ENCODE data around the gene SFN. TPM values are rescaled to one million over a fixed set of nuclear protein-coding genes. Genes with fewer than 3 reads are reported as not detected.

SFN gene
- total RNA-seq, 4 donors from 2014 or later: 0.36 to 1.5 TPM; not detected in 2

- Histone ChIP-seq H3K4me3 (no peak overlapping the region), H3K36me3 (peaks cover 5 to 73% of the 10 kb centered on the region in 2 donors), H3K27me3 (no peaks in the 10 kb centered on the region), H3K4me1 (peaks cover 10 to 19% of the 10 kb centered on the region in 2 donors), H3K27ac (no peak overlapping the region), H3K9me3 (no peaks in the 10 kb centered on the region)
- in situ Hi-C loops (cut with MboI; ENCODE audit: low sequenced_read_pairs in 4 of 4) (no loop called here), intact Hi-C loops (cut with DNase I; ENCODE audit: low total_unique reads) (no loop called here)
- ATAC-seq: no peak
- no peak for TF ChIP-seq CTCF (IDR thresholded peaks at IDR 0.05 in 4 of 5, conservative IDR thresholded peaks at IDR 0.05 in 1 of 5)
- no peak for TF ChIP-seq POLR2A (IDR thresholded peaks at IDR 0.05)
- no peak for DNase-seq
Observed at GRCh38 chr1:26887125-26887524, 24.2 kb downstream of the SFN start.

GRCh38 chr1:26888231-26888630 lies 25.3 kb downstream of the SFN start:
- H3K27ac ChIP-seq: no peak overlapping the region
- in situ Hi-C loops (cut with MboI; ENCODE audit: low sequenced_read_pairs in 4 of 4) (no loop called here), intact Hi-C loops (cut with DNase I; ENCODE audit: low total_unique reads) (no loop called here)
- H3K36me3 ChIP-seq: peaks cover 5 to 73% of the 10 kb centered on the region in 2 donors
- no peak for ATAC-seq
- TF ChIP-seq CTCF (IDR thresholded peaks at IDR 0.05 in 4 of 5, conservative IDR thresholded peaks at IDR 0.05 in 1 of 5): no peak
- no peak for TF ChIP-seq POLR2A (IDR thresholded peaks at IDR 0.05)
- no peaks in the 10 kb centered on the region for H3K9me3 ChIP-seq
- no peaks in the 10 kb centered on the region for H3K27me3 ChIP-seq
- DNase-seq: no peak
- no peak overlapping the region for H3K4me3 ChIP-seq
- H3K4me1 ChIP-seq: peaks cover 10 to 19% of the 10 kb centered on the region in 2 donors

GRCh38 chr1:26889551-26890466 lies 26.9 kb downstream of the SFN start, which contains the start of gene GPN2:
TSS of gene GPN2 (minus strand) at chr1:26890283. CDS start at chr1:26890096, 187 bp downstream.
- peak; percentile 47 to 70 for DNase-seq
- intact Hi-C loops (cut with DNase I; ENCODE audit: low total_unique reads): loop anchor here (2.0 kb wide), 1 partner anchor 31 kb away; the partner anchor contains the start of gene NUDC
- in situ Hi-C loops (cut with MboI; ENCODE audit: low sequenced_read_pairs in 4 of 4): no loop called here
- H3K4me3 ChIP-seq: peak within 1 kb of the TSS; percentile 89 to 99 (median 96)
- no peaks in the 10 kb centered on the region for H3K27me3 ChIP-seq
- no peak for TF ChIP-seq CTCF (IDR thresholded peaks at IDR 0.05 in 4 of 5, conservative IDR thresholded peaks at IDR 0.05 in 1 of 5)
- TF ChIP-seq POLR2A (IDR thresholded peaks at IDR 0.05): peak; percentile 45 to 68
- ATAC-seq: peak; percentile 98
- peaks cover 5 to 73% of the 10 kb centered on the region in 2 donors for H3K36me3 ChIP-seq
- peaks cover 10 to 19% of the 10 kb centered on the region in 2 donors for H3K4me1 ChIP-seq
- peak within 1 kb of the TSS; percentile 87 to 95 (median 93) for H3K27ac ChIP-seq
- H3K9me3 ChIP-seq: no peaks in the 10 kb centered on the region

- intact Hi-C loops (cut with DNase I; ENCODE audit: low total_unique reads): loop anchor here (2.0 kb wide), 1 partner anchor 30 kb away; the partner anchor contains the start of gene NUDC
- H3K27me3 ChIP-seq: no peaks in the 10 kb centered on the region
- no peaks in the 10 kb centered on the region for H3K9me3 ChIP-seq
- H3K36me3 ChIP-seq: peaks cover 5 to 73% of the 10 kb centered on the region in 2 donors
- DNase-seq (no peak), ATAC-seq (peak; percentile 27 to 31)
- TF ChIP-seq POLR2A (IDR thresholded peaks at IDR 0.05) (no peak), CTCF (IDR thresholded peaks at IDR 0.05 in 4 of 5, conservative IDR thresholded peaks at IDR 0.05 in 1 of 5) (no peak)
- peaks cover 10 to 19% of the 10 kb centered on the region in 2 donors for H3K4me1 ChIP-seq
- in situ Hi-C loops (cut with MboI; ENCODE audit: low sequenced_read_pairs in 4 of 4): no loop called here
- H3K4me3 ChIP-seq: peak overlapping the region; percentile 89 to 99 (median 96)
- H3K27ac ChIP-seq: peak overlapping the region; percentile 87 to 95 (median 93)
Observed at GRCh38 chr1:26890467-26890796, 27.5 kb downstream of the SFN start.
